NCI-H2196 (cell line): ENCODE results near the gene ASF1A.

Experiments used
- DNase-seq: peaks from one replicate; lab custom pipeline; 2025; ENCODE audit not compliant: unreplicated experiment; lab: John Stamatoyannopoulos, UW

Gene ASF1A

DNA sequence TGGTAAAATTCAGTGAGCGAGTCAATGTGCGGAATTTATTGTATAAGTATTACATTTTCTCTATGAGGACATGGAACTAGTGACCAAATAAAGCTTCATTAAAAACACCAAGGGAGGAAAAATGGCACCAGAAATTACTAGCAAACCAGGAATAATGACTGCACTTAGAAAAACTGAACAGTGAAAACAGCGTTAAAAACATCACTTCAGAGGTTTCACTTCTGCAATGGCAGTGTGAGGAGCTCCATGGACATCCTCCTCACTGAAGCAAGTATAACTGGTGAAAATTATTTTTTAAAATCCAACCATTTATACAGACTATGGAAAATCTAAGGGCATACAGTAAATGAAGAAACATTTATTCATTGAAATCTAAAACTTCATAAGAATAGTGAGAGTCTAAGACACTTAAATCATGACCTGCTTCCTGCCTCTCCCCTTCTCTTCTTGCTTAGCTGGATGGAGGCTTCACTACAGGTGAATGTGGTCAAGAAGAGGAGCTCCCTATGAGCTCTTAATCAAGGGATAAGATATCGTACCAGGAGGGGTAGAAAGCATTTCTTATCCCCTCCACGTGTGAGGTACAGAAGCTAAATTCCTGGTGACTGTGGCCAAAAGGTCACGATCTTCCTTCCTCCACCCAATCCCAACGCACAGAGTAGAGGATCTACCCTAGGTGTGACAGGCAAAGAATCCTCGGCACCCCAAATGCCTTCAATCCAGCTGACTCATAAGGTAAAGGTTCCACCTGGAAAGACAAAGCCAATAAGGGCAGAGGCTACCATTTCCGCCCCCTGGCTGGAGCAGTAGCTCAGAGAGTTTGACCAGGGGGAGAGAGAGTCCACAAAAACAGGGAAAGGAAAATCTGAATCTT, 12.3 kb upstream of the ASF1A start:
- no peak for DNase-seq

DNA sequence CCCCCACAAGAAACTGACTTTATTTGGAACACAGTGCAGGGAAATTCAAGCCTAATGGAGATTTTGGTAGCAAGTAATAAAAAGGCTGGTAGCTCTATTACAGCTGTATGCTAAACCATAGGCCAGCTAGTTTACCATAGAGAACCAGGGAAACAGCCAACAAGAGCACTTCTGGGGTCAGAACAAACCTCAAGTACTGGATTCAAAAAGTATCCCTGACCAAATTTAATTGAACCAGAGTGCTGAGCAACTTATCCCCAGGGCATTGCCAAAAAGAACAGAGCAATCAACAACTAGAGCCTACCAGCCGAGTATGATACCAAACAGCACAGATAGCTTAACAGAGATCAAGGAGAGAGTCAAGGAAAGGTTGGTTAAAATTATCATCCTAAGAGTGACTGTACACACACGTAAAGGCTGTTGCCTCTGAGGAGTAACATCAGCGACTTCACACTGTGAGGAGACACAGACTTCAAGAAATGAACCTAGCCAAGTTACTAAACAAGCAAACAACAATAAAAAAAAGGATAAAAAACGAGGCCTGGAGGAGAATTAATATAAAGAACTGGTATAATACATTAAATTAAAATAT, 11.5 kb upstream of the ASF1A start:
- no peak for DNase-seq

DNA sequence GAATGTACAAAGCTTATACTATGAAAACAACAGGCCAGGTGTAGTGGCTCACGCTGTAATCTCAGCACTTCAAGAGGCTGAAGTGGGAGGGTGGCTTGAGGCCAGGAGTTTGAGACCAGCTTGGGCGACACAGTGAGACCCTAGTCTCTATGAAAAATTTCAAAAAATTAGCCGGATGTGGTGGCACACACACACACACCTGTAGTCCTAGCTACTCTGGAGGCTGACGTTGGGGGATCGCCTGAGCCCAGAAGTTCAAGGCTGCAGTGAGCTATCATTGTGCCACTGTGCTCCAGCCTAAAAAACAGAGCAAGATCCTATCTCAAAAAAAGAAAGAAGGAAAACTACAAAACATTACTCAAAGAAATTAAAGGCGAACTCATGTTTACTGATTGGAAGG, 7.3 kb upstream of the ASF1A start:
- DNase-seq = no peak

DNA sequence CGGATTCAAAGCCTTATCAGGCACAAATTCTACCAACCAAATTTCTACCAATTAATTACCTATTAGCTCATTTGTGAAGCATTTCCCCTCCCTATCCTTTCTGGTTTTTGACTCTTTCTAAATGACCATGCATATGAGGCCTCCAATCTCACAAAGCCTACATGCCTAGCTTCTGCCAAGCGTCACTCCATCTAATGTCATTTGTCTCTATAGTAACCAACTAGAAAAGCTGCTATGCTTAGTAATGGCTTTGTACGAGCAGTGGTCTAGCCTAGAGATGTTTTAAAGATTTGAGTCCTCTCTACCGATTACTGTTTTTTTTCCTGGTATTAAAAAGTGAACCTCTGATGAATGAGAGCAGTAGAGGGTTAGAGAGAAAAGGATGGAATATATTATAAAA, 4.8 kb upstream of the ASF1A start:
- DNase-seq = no peak

DNA sequence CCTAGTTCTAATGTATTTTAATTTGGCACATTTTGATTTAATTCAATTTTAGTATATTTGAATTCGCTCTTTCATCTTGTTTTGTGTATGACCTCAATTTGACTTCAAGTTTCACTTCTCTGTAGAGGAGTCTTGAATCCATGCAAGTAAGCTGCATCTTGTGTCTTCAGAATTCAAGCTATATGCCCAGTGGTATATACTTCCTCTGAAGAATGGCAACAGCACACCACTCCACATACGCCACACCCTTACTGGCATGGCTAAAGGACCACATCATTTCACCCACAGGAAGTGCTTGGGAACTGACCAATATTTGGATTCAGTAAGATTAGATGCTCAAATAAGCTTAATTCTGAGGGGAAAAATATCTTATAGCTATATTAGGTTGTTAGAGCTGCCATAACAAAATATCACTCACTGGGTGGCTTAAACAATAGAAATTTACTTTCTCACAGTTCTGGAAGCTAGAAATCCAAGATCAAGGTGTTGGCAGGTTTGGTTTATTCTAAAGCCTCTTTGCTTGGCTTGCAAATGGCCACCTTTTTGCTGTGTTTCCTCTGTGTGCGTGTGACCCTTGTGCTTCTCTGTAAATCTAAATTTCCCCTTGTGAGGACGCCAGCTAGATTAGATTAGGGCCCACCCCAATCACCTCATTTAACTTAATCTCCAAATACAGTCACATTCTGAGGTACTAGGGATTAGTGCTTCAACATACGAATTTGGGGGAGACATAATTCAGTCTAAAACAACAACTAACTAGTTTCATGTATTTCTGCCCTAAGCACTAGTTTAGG, 2.8 kb upstream of the ASF1A start:
- no peak for DNase-seq

DNA sequence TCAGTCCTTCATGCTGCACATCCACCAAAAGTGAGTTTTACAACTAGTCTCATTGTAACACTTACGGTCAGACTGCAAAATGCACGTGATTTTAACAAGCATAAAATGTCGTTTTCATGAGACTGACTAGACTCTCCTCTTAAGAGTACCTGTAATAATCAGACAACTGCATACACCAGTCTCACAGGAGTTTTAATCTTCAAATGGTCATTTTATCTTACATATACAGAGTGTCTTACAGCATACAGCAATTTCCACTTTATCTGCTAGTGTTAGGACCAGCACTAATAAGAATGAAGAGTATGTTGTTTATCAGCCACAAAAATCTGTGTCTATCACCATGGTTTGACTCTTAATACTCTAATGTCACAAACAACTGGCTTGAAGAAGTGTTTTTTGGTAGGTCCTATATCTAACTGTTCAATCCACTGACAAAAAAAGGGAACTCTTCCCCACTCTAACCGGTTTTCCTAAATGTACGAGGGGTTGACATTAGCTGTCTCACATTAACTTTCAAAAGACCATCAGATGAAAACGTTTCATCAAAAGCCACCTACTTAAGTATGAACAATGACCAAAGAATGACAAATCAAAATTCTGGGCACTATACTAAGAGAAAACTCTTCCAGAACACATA, 1.5 kb upstream of the ASF1A start:
- DNase-seq = no peak

DNA sequence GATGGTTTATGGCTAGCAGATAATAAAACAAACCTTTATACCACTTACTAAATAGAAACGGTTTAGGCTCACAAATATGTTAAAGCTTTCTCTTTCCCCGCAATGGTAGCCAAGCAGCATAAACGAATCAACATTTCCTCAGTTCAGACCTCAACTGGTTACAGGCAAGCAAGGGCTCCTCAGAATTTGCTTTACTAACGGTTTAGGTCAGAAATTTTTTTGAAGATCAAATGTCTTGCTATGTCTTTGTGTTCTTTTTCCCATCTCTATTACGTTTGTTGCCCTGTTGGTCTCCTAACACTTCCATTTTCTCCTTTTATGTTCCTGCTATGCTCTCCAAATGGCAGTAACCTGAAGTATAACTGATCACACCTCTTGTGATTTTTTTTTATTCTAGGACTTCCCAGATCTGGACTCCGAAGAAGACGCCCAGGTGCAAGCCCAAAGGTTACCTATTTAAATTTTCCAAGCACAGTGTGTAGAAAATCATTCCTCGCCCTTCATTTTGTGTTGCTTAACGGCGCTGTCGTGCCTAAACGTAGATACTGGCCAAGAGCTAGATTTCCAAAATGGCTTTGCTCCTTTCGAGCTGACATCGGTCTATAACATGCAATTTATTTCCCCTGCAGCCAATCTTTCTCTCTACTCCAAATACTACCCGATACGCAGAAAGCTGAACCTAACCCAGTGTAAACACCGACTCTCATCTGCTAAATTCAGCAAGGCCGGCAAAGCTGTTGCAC, 717 bp upstream of the ASF1A start:
- peak; percentile 62 for DNase-seq

DNA sequence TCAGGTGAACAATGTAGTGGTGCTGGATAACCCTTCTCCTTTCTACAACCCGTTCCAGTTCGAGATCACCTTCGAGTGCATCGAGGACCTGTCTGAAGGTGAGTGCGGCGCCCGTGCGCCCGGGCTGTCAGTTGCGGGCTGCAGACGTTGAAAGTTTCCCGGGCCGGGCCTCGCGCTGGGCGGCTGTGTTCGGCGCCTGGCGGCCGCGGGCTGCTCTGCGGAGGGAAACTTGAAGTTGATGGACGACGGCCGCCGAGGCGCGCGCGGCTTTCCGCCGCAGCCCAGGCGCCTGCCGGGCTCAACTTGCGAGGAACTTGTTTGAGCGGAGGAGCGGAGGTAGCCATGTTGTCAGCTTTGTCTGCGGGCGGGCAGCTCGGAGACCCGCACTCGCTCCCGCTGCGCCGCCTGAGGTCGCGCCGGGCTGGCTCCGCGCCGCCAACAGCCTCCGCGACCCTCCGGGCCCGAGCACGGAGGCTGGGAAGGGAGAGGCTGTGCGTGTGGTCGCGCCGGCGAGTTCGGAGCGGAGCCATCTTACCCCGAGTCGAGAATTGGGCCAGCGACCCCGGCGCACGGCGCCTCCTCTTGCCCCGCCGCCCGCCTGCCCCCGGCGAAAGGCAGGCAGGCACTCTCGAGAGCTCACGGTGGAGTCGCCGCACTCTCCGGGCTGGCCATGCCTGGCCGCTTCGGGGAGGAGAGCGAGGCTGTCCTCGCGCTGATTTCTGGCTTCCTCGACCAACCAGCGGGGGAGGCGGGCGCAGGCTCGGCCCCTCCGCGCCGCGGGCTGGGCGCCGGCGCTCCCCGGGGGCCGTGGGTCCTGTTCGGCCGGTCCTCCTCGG, 691 bp downstream of the ASF1A start:
- DNase-seq = peak; percentile 53

DNA sequence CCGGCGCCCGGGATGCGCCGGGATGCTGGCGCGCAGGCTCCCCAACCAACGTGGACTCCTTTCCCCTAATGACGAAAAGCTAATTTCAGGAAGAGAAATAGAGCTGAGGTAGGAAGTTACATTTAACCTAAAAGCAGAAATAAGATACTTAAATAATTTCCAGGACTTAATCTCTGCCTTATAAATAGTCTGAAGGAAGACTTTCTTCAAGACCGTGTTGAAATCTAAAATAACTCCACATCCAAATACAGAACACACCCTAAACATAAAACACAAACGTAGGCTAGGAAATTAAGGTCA, 1.3 kb downstream of the ASF1A start:
- DNase-seq = no peak

DNA sequence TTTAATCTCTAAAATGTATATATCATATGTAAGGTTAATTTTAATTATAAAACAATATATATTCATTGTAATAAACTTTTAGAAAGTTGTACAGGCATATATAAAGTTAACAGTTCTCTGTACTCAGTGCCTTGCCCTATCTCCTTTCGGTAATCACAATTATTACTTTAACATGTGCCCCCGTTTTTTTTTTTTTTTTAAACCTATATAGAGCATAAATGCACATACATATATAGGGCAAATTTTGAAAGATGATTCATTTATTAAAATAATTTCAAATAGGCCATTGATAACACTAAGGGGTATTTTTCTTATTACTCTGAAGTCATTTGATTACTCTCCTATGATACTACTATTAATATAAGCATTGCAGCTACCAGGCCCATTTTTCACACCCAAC, 1.9 kb downstream of the ASF1A start:
- DNase-seq = no peak

DNA sequence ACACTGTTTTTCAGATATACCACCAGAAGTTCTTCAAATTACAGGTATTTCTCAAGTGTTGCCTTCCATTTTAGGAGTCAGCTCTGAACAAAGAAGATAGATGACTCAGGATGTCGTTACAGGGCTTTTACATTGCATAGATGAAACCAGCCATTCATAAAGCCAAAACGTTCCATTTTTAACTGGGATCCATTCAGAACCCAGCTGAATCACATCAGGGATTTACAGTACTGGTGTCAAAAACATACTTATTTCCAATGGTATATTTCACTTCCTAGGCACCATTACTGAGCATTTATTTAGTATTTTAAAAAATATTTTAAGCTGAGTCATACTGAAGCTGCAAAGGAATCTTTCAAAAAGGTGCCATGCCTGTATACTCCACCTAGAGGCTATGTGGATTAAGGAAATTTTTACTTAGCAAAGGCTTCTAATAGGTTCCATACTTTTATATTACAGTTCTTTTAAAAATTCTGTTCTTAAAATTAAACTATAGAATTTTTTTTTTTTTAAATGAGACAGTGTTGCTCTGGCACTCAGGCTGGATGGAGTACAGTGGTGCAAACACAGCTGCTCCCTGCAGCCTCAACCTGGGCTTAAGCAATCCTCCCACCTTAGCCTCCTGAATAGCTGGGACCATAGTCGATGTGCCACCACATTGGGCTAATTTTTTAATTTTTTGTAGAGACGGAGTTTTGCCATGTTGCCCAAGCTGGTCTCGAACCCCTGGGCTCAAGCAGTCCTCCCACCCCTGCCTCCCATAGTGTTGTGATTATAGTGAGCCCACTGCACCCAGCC, 2.6 kb downstream of the ASF1A start:
- DNase-seq = peak; percentile 26

DNA sequence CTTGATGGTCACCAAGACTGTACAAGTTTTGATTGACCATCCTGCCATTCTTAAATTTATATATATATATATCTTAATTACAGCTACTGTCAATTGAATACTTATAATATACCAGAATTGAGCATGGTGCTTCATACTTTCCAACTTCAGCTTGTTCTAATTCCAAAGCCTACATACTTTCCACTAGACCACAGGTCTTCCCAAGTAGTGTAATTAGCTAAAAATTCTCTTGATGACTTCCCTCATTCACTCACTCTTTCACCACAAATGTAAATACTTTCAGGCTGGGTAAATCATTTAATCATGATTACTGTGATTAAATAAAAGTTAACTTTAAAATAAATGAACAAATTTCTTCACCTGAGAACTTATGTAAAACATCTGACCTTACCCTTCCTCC, 3.4 kb downstream of the ASF1A start:
- DNase-seq = no peak

DNA sequence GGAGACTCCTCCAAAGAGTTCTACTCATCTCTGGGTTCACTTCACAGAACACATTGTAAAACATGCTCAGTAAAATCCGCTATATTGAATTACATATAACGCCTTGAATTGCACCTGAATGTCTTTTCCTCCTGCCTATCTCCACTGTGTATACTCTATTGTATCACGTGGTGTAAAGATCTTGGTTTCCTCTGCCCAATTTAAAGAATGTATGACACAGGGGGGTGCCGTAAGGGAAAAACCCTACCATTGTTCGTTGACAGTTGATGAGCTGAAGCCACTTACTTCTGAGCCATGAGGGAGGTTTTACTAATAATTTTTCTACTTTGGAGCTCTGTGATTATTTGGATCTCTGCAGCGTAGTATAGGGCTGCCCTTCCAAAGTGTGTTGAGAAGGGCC, 6.0 kb downstream of the ASF1A start:
- no peak for DNase-seq

DNA sequence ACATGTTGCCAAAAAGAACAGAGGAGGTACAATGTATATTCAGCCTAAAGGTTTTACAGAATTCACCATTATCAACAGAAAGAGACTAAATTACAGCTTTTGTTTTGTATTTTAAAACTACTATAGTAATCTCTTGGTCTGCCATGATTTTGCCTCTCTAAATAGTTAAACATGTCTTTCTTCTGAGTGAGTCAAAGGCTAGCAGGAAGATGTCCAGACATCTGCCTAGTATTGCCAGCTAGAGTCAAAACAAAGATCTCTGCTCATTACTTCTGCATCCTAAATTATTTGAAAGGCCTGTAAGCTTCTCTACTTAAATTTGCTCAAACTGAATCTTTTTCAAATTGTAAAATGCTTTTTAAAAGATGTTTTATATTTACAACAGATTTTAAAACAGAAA, 8.8 kb downstream of the ASF1A start:
- DNase-seq = no peak

DNA sequence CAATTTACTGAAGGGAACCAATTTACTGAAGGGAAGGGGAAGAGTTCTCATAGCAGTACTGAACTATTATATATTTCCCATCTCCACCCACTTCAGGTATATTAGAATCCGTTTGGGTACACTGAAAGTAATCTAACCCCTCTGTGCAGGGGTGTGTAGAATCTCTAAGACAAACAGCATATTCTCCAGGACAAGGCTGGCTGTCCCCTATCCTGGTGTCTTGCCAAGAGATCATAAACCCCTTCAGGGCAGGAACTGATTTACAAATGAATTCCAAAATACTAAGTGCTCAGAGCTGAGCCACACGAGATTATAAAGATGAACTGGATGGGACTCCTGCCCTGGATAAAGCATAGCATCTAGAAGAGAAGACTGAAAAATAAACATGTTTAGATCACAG, 9.2 kb downstream of the ASF1A start:
- no peak for DNase-seq

DNA sequence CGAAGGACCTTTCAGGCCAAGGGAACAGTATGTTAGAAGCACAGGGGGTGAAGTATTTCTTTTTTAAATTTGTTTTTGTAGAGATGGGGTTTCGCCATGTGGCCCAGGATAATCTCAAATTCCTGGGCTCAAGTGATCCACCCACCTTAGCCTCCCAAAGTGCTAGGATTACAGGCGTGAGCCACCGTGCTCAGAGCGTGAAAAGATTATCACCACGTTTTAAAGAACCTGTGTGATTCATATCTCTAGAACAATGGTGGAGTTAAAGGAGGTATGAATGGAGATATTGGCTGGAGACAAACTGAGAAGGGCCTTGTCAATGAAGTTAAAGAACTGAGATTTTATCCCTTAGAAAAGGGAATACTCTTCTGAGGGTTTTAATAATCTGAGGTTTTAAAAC, 9.7 kb downstream of the ASF1A start:
- no peak for DNase-seq

DNA sequence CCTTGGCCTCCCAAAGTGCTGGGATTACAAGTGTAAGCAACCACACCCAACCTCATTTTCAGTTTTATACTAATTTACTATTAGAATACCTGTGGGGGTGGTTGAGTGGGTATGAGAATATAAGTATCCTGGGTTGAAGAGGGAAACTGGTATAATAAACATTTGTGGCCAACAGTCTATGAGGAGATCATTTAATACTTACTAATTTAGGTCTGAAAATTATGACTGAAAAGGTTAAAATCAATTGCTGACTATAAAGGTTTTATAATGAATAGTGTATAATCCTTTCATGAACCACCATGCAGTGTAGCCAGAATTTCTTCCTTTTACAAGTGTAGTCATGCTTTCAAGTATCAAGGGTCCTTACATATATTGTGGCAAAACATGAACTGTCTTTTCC, 11.1 kb downstream of the ASF1A start:
- no peak for DNase-seq

DNA sequence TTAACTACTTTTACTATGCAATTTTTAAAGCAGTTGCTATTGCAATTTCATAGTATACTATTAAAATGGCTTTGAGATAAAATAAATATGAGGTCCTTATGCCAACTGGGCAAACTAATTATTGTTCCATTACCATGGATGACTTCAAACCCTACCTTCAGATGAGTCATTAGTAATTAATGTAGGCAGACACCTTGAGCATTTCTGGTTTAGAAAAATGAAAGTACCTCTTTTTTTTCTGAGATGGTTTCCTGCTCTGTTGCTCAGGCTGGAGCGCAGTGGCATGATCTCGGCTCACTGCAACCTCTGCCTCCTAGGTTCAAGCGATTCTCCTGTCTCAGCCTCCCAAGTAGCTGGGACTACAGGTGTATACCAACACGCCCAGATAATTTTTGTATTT, 11.9 kb downstream of the ASF1A start:
- no peak for DNase-seq

DNA sequence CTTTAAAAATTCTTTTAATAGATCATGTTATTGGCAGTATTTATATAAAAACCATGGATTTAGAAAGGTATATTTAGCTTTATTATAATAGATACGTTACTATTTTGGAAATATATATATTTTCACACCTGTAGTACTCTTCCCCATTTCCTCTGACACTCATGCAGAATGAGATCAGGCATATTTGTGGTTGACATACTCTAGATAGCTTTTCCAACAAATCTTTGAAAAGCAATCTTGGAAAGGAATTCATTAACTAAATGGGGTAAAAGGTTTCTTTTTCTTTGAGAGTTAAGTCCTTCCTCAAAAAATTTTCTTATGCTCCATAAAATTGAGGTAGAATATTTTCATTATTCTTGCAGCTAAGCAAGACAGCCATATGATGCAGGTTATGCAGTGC, 14.5 kb downstream of the ASF1A start:
- no peak for DNase-seq
